Upper lobe of left lung (tissue), 4 donors: Measurements from ENCODE around the gene PSORS1C2.

ENCODE experiments used
- CTCF ChIP-seq, 6 experiments: fragments of 450-650 bp in 4 of 6; fragments of 200-600 bp in 2 of 6; sonication (generic) in 2 of 6; IDR thresholded peaks; one replicate each; pipeline ENCODE4 v1.5.1; 2016 to 2019; ENCODE audit warnings: antibody characterized with exemption in 6 of 6
- EP300 ChIP-seq, 4 donors: sonication (generic); formaldehyde crosslinking; IDR thresholded peaks; one replicate each; pipeline ENCODE4 v1.5.1; 2017; ENCODE audit warnings: antibody characterized with exemption in 4 of 4, control low read depth in 2 of 4
- POLR2AphosphoS5 ChIP-seq, 2 donors: sonication (generic); formaldehyde crosslinking; IDR thresholded peaks; one replicate each; pipeline ENCODE4 v1.5.1; 2017; ENCODE audit warnings: antibody characterized with exemption in 2 of 2

- TF ChIP-seq EP300 (IDR thresholded peaks at IDR 0.05): no peak
- no peak for TF ChIP-seq CTCF (IDR thresholded peaks at IDR 0.05)
- TF ChIP-seq POLR2AphosphoS5 (IDR thresholded peaks at IDR 0.05): no peak
Measured at GRCh38 chr6:31142361-31142761, 3.5 kb upstream of the PSORS1C2 start.
